Naive thymus-derived CD8-positive, alpha-beta T cell (primary cell): Measurements from ENCODE around the gene ZNF729. TPM values are rescaled to one million over a fixed set of nuclear protein-coding genes. Genes with fewer than 3 reads are reported as not detected.
"Not testable (repeated sequence)": the region's sequence is repeated elsewhere in the genome, so short reads cannot be mapped to it uniquely, and the experiment has no call there.

Source experiments
- ATAC-seq, 2 donors: fragments of 150-1000 bp; cut with Tn5 transposase in 1 of 2; sonication (Bioruptor Pico), chemical (Tn5 transposase) in 1 of 2; 1 replicate in 1 of 2; 2 replicates in 1 of 2; pipeline ENCODE4 v1.10.0; 2021; ENCODE audit warnings: mild to moderate bottlenecking in 2 of 2, moderate library complexity in 2 of 2
- POLR2A ChIA-PET: fragments of 350-600 bp; sonication (Branson Sonifier 250); formaldehyde crosslinking; loops from one replicate; lab custom pipeline; 2021; ENCODE audit warnings: antibody characterized with exemption; lab: Charles Lee
- DNase-seq, 10 donors: peaks; one replicate each; pipeline versions ENCODE4 v3.0.0 to v3.0.0-alpha.2; 2020 to 2022
- H3K27ac Mint-ChIP-seq, 10 donors: one replicate each; pipeline ENCODE4 v1.8.0; 2020 to 2022; ENCODE audit warnings: mild to moderate bottlenecking in 10 of 10, mixed read lengths in 10 of 10, moderate library complexity in 4 of 10, inconsistent platforms in 1 of 10
- H3K27me3 Mint-ChIP-seq, 5 donors: one replicate each; pipeline ENCODE4 v1.8.0; 2021 to 2022; ENCODE audit warnings: mixed read lengths in 5 of 5
- H3K36me3 Mint-ChIP-seq, 3 donors: one replicate each; pipeline ENCODE4 v1.8.0; 2020 to 2022; ENCODE audit warnings: mixed read lengths in 3 of 3, mild to moderate bottlenecking in 2 of 3, inconsistent platforms in 1 of 3
- H3K4me1 Mint-ChIP-seq, 4 donors: one replicate each; pipeline ENCODE4 v1.8.0; 2021 to 2022; ENCODE audit warnings: mixed read lengths in 4 of 4
- H3K4me3 Mint-ChIP-seq, 10 donors: one replicate each; pipeline ENCODE4 v1.8.0; 2020 to 2022; ENCODE audit warnings: mild to moderate bottlenecking in 10 of 10, mixed read lengths in 10 of 10, moderate library complexity in 6 of 10, inconsistent platforms in 1 of 10
- H3K9me3 Mint-ChIP-seq, 9 donors: one replicate each; pipeline ENCODE4 v1.8.0; 2020 to 2022; ENCODE audit warnings: mixed read lengths in 9 of 9, mild to moderate bottlenecking in 3 of 9, inconsistent platforms in 1 of 9, moderate library complexity in 1 of 9
- polyA plus RNA-seq, 3 donors: library from polyadenylated mRNA; unstranded; fragments of 300-500 nt; fragmentation: Illumina TruSeq; gene quantifications; one replicate each; pipeline ENCODE4 v1.2.3, GENCODE V29; 2021
- total RNA-seq, 8 experiments: library from RNA in 2 of 8; stranded (reverse) in 2 of 8; gene quantifications; one replicate each; pipeline ENCODE4 v1.2.3 and lab custom pipeline; 2021 to 2026

The ZNF729 gene
- total RNA-seq (not detected), polyA plus RNA-seq (not detected), total RNA-seq (lab: John Stamatoyannopoulos, UW) (0 reads per million in 6 experiments)

- POLR2A ChIA-PET = no interaction called here
- Mint-ChIP-seq H3K9me3 (peaks cover 8 to 70% (median 19%) of the 10 kb centered on the region in 9 donors), H3K4me3 (no peak within 1 kb of the TSS), H3K27ac (peak within 1 kb of the TSS in 1 of 10 donors; percentile 18), H3K4me1 (no peaks in the 10 kb centered on the region), H3K36me3 (peaks cover 5 to 15% (median 6%) of the 10 kb centered on the region in 3 donors), H3K27me3 (peaks cover 6 to 18% (median 7%) of the 10 kb centered on the region in 5 donors)
- ATAC-seq (no peak), DNase-seq (no peak)
These were observed at the start of gene ZNF729 for GRCh38 chr19:22286151-22286810. Gene ZNF729 (plus strand): TSS chr19:22286441. CDS start chr19:22286526, 85 bp downstream.

DNA sequence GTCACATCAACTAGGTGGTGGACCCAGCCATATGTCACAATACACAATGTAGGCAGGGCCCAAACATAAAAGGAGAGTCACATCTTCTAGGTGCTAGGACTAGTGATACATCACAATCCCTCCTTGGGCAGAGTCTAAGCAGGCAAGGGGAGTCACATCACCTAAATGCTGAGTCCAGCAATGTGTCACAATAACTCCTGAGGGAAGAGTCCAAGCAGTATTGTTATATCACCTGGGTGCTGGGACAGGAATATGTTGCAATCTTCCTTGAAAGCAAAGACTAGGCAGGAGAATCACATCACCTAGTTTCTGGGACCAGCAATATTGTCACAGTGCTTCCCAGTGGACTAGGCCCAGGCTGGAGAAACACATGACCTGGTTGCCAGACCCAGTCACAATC lies 29.4 kb upstream of the ZNF729 start:
- Mint-ChIP-seq H3K27ac (no peak overlapping the region), H3K27me3 (peaks cover 0 to 5% (median 0%) of the 10 kb centered on the region in 5 donors), H3K36me3 (peaks cover 0 to 12% (median 0%) of the 10 kb centered on the region in 3 donors), H3K9me3 (peaks cover 0 to 51% (median 22%) of the 10 kb centered on the region in 9 donors), H3K4me3 (no peak overlapping the region), H3K4me1 (no peaks in the 10 kb centered on the region)
- DNase-seq (no peak), ATAC-seq (no peak)
- POLR2A ChIA-PET = no interaction called here

GRCh38 chr19:22257381-22257780 lies 28.9 kb upstream of the ZNF729 start:
- peaks cover 0 to 5% (median 0%) of the 10 kb centered on the region in 5 donors for H3K27me3 Mint-ChIP-seq
- H3K36me3 Mint-ChIP-seq = peaks cover 0 to 12% (median 0%) of the 10 kb centered on the region in 3 donors
- no peak for DNase-seq
- H3K4me1 Mint-ChIP-seq = no peaks in the 10 kb centered on the region
- H3K4me3 Mint-ChIP-seq = no peak overlapping the region
- H3K9me3 Mint-ChIP-seq = peaks cover 0 to 50% (median 22%) of the 10 kb centered on the region in 9 donors
- no peak overlapping the region for H3K27ac Mint-ChIP-seq
- POLR2A ChIA-PET = no interaction called here
- no peak for ATAC-seq

GRCh38 chr19:22257916-22258315 lies 28.3 kb upstream of the ZNF729 start:
- ATAC-seq (no peak), DNase-seq (no peak)
- Mint-ChIP-seq H3K36me3 (peaks cover 0 to 12% (median 0%) of the 10 kb centered on the region in 3 donors), H3K4me1 (no peaks in the 10 kb centered on the region), H3K9me3 (peaks cover 0 to 55% (median 22%) of the 10 kb centered on the region in 9 donors), H3K27me3 (peaks cover 0 to 5% (median 0%) of the 10 kb centered on the region in 5 donors), H3K27ac (no peak overlapping the region), H3K4me3 (no peak overlapping the region)
- POLR2A ChIA-PET = no interaction called here

DNA sequence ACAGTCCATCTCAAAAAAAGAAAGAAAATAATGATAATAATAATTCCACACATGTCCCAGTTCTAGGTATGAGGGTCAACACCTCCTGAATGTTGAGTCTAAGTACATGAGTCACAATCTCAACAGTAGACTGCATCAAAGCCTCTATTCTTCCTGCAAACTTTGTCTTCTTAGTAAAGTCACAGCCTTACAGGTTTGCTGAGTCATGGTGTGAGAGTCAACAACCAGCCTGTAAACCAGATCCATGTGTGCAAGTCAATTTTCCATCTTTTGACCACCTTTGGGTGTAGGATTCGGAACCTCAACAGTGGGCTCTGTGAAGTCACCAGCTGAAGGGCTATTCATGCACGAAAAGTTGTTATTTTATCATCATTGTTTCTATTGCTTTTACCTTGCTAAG lies 25.7 kb upstream of the ZNF729 start:
- peaks cover 0 to 12% (median 0%) of the 10 kb centered on the region in 3 donors for H3K36me3 Mint-ChIP-seq
- H3K27me3 Mint-ChIP-seq = peaks cover 0 to 8% (median 2%) of the 10 kb centered on the region in 5 donors
- H3K27ac Mint-ChIP-seq = no peak overlapping the region

DNA sequence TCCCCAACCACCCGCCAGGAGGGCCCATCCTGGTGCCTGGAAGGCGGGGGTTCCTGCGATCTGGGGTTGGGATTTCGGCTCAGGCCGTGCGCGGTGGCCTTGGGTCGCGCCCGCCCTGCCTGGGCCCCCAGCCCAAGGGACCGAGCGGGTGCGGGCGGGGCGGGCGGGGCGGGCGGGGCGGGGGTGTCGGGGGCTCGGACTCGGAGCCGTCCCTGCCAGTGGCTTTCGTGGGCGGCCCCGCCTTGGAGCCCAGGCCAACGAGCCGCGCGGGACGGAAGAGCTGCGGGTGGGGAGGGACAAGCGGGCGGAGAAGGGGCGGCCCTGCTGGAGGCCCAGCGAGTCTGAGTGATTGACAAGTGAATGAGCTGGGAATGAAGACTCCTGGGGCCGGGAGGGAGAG lies 24.6 kb upstream of the ZNF729 start:
- Mint-ChIP-seq H3K9me3 (peaks cover 0 to 58% (median 27%) of the 10 kb centered on the region in 9 donors), H3K4me1 (peaks cover 0 to 2% (median 0%) of the 10 kb centered on the region in 4 donors), H3K36me3 (peaks cover 0 to 12% (median 0%) of the 10 kb centered on the region in 3 donors), H3K4me3 (no peak overlapping the region), H3K27ac (no peak overlapping the region), H3K27me3 (peaks cover 0 to 8% (median 2%) of the 10 kb centered on the region in 5 donors)
- ATAC-seq (no peak), DNase-seq (no peak)
- POLR2A ChIA-PET = no interaction called here

More for the DNA sequence above, 25.7 kb upstream of the ZNF729 start:
- DNase-seq = no peak
- ATAC-seq = no peak
- Mint-ChIP-seq H3K4me1 (peaks cover 0 to 2% (median 0%) of the 10 kb centered on the region in 4 donors), H3K4me3 (no peak overlapping the region), H3K9me3 (peaks cover 0 to 52% (median 23%) of the 10 kb centered on the region in 9 donors)
- POLR2A ChIA-PET = no interaction called here

- no peak overlapping the region for H3K4me3 Mint-ChIP-seq
- no peak overlapping the region for H3K27ac Mint-ChIP-seq
- no peak for ATAC-seq
These were observed 23.1 kb upstream of the ZNF729 start for GRCh38 chr19:22263121-22263520.

DNA sequence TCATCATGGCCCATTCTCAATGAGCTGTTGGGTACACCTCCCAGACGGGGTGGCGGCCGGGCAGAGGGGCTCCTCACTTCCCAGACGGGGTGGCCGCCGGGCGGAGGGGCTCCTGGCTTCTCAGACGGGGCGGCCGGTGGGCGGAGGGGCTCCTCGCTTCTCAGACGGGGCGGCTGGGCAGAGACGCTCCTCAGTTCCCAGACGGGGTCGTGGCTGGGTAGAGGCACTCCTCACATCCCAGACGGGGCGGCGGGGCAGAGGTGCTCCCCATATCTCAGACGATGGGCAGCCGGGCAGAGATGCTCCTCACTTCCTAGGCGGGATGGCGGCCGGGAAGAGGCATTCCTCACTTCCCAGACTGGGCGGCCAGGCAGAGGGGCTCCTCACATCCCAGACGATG lies 35.3 kb downstream of the ZNF729 start:
- peaks cover 18 to 80% (median 49%) of the 10 kb centered on the region in 9 donors for H3K9me3 Mint-ChIP-seq
- H3K4me3 Mint-ChIP-seq, POLR2A ChIA-PET, H3K27ac Mint-ChIP-seq, H3K27me3 Mint-ChIP-seq, DNase-seq, H3K4me1 Mint-ChIP-seq, ATAC-seq: not testable (repeated sequence)
- H3K36me3 Mint-ChIP-seq = peaks cover 0 to 29% (median 2%) of the 10 kb centered on the region in 3 donors

More at GRCh38 chr19:22263121-22263520, 23.1 kb upstream of the ZNF729 start:
- H3K9me3 Mint-ChIP-seq = peaks cover 6 to 68% (median 34%) of the 10 kb centered on the region in 9 donors
- POLR2A ChIA-PET = no interaction called here
- H3K27me3 Mint-ChIP-seq = peaks cover 0 to 8% (median 2%) of the 10 kb centered on the region in 5 donors
- peaks cover 0 to 22% (median under 1%) of the 10 kb centered on the region in 3 donors for H3K36me3 Mint-ChIP-seq
- DNase-seq = no peak
- H3K4me1 Mint-ChIP-seq = peaks cover 0 to 2% (median 0%) of the 10 kb centered on the region in 4 donors

DNA sequence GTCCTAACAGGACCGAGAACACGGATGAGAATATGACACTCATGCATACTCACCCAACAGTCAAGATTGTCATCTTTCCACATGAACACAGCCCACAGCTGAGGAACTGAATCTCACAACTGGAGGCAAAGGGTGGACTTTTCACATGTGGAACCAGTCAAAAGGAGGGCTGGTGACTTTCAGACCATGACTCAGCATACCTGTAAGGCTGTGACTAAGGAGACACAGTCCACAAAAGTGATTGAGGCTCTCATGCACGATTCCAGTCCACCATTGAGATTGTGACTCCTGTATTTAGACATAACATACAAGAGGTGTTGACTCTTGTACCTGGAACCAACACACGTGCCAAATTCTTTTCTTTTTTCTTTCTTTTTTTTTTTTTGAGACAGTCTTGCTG lies 40.0 kb downstream of the ZNF729 start:
- peaks cover 0 to 35% (median 1%) of the 10 kb centered on the region in 3 donors for H3K36me3 Mint-ChIP-seq
- no peak overlapping the region for H3K27ac Mint-ChIP-seq
- no peak overlapping the region for H3K4me3 Mint-ChIP-seq
- H3K27me3 Mint-ChIP-seq = peaks cover 0 to 3% (median 0%) of the 10 kb centered on the region in 5 donors
- peaks cover 21 to 86% (median 52%) of the 10 kb centered on the region in 9 donors for H3K9me3 Mint-ChIP-seq
- POLR2A ChIA-PET = no interaction called here
- no peak for ATAC-seq
- no peak for DNase-seq
- H3K4me1 Mint-ChIP-seq = no peaks in the 10 kb centered on the region

GRCh38 chr19:22327321-22327720 lies 41.1 kb downstream of the ZNF729 start:
- Mint-ChIP-seq H3K4me1 (no peaks in the 10 kb centered on the region), H3K27ac (no peak overlapping the region), H3K4me3 (no peak overlapping the region), H3K36me3 (peaks cover 0 to 35% (median 0%) of the 10 kb centered on the region in 3 donors), H3K27me3 (peaks cover 0 to 3% (median 0%) of the 10 kb centered on the region in 5 donors), H3K9me3 (peaks cover 21 to 85% (median 48%) of the 10 kb centered on the region in 9 donors)
- POLR2A ChIA-PET = no interaction called here
- no peak for DNase-seq
- no peak for ATAC-seq

- Mint-ChIP-seq H3K4me3 (no peak overlapping the region), H3K27ac (no peak overlapping the region), H3K27me3 (no peaks in the 10 kb centered on the region), H3K4me1 (no peaks in the 10 kb centered on the region), H3K9me3 (peaks cover 14 to 61% (median 27%) of the 10 kb centered on the region in 9 donors), H3K36me3 (peaks cover 0 to 16% (median 0%) of the 10 kb centered on the region in 3 donors)
- ATAC-seq (no peak), DNase-seq (no peak)
- POLR2A ChIA-PET = no interaction called here
These were observed 45.3 kb downstream of the ZNF729 start for GRCh38 chr19:22331521-22331920.

GRCh38 chr19:22332924-22333323 lies 46.7 kb downstream of the ZNF729 start:
- Mint-ChIP-seq H3K27me3 (no peaks in the 10 kb centered on the region), H3K27ac (no peak overlapping the region), H3K9me3 (peaks cover 9 to 54% (median 21%) of the 10 kb centered on the region in 9 donors), H3K36me3 (peaks cover 0 to 9% (median 0%) of the 10 kb centered on the region in 3 donors), H3K4me3 (no peak overlapping the region), H3K4me1 (no peaks in the 10 kb centered on the region)
- DNase-seq (no peak), ATAC-seq (no peak)
- POLR2A ChIA-PET = no interaction called here

DNA sequence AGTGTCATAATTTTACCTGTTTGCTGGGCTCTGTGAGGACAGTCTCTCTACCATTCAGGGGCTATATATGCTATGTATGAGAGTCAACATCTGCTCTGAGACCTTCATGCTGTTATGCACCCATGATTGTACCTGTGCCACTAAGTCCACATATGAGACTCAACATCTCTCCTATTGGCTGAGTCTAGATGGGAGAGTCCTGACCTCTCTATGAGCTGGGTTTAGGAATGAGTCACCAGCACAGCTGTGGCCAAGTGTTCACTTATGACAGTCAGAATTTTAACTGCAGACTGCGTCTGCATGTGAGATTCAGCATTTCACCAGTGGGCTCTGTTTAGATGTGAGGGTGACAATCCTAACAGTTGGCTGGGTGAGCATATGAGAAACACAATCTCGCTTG lies 49.5 kb downstream of the ZNF729 start:
- H3K36me3 Mint-ChIP-seq = peaks cover 0 to 4% (median 0%) of the 10 kb centered on the region in 3 donors
- no peak overlapping the region for H3K4me3 Mint-ChIP-seq
- no peak for ATAC-seq
- H3K27ac Mint-ChIP-seq = no peak overlapping the region
- no peak for DNase-seq
- H3K27me3 Mint-ChIP-seq = no peaks in the 10 kb centered on the region
- H3K4me1 Mint-ChIP-seq = no peaks in the 10 kb centered on the region
- H3K9me3 Mint-ChIP-seq = peaks cover 0 to 49% (median 15%) of the 10 kb centered on the region in 9 donors
- POLR2A ChIA-PET = no interaction called here
